ENCODE results near the gene AGMAT. TPM values are rescaled to one million over a fixed set of nuclear protein-coding genes. Genes with fewer than 3 reads are reported as not detected.

AGMAT gene
- total and polyA plus RNA-seq, 2 of the 13 experiments (the other 11 are each of a cell fraction or from before 2014, with no cell fraction given): 59.1 to 174 TPM

GRCh38 chr1:15603050-15603965, 18.5 kb upstream of the AGMAT start (continued):
- TF ChIP-seq ARID4A (CRISPR knock-in tag; IDR thresholded peaks at IDR 0.05; ENCODE audit: borderline replicate concordance): peak; percentile 88
- TF ChIP-seq RARG (CRISPR knock-in tag; IDR thresholded peaks at IDR 0.05; ENCODE audit: low read depth): no peak
- TF ChIP-seq HMG20A (CRISPR knock-in tag; IDR thresholded peaks at IDR 0.05; ENCODE audit: borderline replicate concordance): 0 out of 2 replicates have a peak, but pooled peaks have one; percentile 33
- no peak for TF ChIP-seq ZNF766 (CRISPR knock-in tag; IDR thresholded peaks at IDR 0.05; ENCODE audit: borderline replicate concordance)
- no peak for TF ChIP-seq SUZ12 (IDR thresholded peaks at IDR 0.05; ENCODE audit: low read depth, low read length)
- TF ChIP-seq TRAFD1 (CRISPR knock-in tag; IDR thresholded peaks at IDR 0.05; ENCODE audit: borderline replicate concordance): 0 out of 2 replicates have a peak, but pooled peaks have one; percentile 63
- TF ChIP-seq ZNF678 (CRISPR knock-in tag; IDR thresholded peaks at IDR 0.05): 0 out of 2 replicates have a peak, but pooled peaks have one; percentile 12
- TF ChIP-seq SNAPC2 (CRISPR knock-in tag; IDR thresholded peaks at IDR 0.05): peak; percentile 82
- peak; percentile 88; the same call in 1 of the 2 replicates for TF ChIP-seq KLF9 (CRISPR knock-in tag; IDR thresholded peaks at IDR 0.05; ENCODE audit: low read depth)
- TF ChIP-seq REL (CRISPR knock-in tag; conservative IDR thresholded peaks at IDR 0.05): no peak
- TF ChIP-seq NBN (conservative IDR thresholded peaks at IDR 0.05): no peak
- TF ChIP-seq CEBPG (CRISPR knock-in tag; IDR thresholded peaks at IDR 0.05): peak; percentile 62
- peak; percentile 36 for TF ChIP-seq FOXP4 (CRISPR knock-in tag; IDR thresholded peaks at IDR 0.05)
- no peak; the same call in 1 of the 2 replicates for TF ChIP-seq ZFP82 (CRISPR knock-in tag; IDR thresholded peaks at IDR 0.05; ENCODE audit: borderline replicate concordance)
- peak; percentile 80 for TF ChIP-seq NFAT5 (CRISPR knock-in tag; IDR thresholded peaks at IDR 0.05)
